ENCODE data around the gene PICALM.

GRCh38 chr11:86040919-86041850 lies 27.7 kb downstream of the PICALM start:
- TF ChIP-seq CSRNP3 (CRISPR knock-in tag; IDR thresholded peaks at IDR 0.05) (no peak), ZNF8 (CRISPR knock-in tag; IDR thresholded peaks at IDR 0.05) (no peak), RARB (CRISPR knock-in tag; IDR thresholded peaks at IDR 0.05) (no peak), OSR1 (CRISPR knock-in tag; IDR thresholded peaks at IDR 0.05) (no peak), POU6F1 (CRISPR knock-in tag; IDR thresholded peaks at IDR 0.05; ENCODE audit: borderline replicate concordance, low read depth) (no peak), GLIS3 (CRISPR knock-in tag; IDR thresholded peaks at IDR 0.05) (no peak)
- TF ChIP-seq, protein P1, sequence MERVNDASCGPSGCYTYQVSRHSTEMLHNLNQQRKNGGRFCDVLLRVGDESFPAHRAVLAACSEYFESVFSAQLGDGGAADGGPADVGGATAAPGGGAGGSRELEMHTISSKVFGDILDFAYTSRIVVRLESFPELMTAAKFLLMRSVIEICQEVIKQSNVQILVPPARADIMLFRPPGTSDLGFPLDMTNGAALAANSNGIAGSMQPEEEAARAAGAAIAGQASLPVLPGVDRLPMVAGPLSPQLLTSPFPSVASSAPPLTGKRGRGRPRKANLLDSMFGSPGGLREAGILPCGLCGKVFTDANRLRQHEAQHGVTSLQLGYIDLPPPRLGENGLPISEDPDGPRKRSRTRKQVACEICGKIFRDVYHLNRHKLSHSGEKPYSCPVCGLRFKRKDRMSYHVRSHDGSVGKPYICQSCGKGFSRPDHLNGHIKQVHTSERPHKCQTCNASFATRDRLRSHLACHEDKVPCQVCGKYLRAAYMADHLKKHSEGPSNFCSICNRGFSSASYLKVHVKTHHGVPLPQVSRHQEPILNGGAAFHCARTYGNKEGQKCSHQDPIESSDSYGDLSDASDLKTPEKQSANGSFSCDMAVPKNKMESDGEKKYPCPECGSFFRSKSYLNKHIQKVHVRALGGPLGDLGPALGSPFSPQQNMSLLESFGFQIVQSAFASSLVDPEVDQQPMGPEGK (CRISPR knock-in tag; IDR thresholded peaks at IDR 0.05; ENCODE audit: borderline replicate concordance), result no peak

All from SK-N-SH treated with all-trans-retinoic acid at 6 μM for 48 hours (cell line).